ENCODE results near the gene SF3B5. TPM values are rescaled to one million over a fixed set of nuclear protein-coding genes. Genes with fewer than 3 reads are reported as not detected.
"Not testable (repeated sequence)": the region's sequence is repeated elsewhere in the genome, so short reads cannot be mapped to it uniquely, and the experiment has no call there.

Gene SF3B5
- total and polyA plus RNA-seq, 12 donors = 109 to 323 (median 174) TPM

- Histone ChIP-seq H3K27me3 (no peaks in the 10 kb centered on the region), H3K36me3 (replicated peaks in 1 of 2) (no peaks in the 10 kb centered on the region), H3K27ac (no peak overlapping the region), H3K4me3 (no peak overlapping the region), H3K4me1 (replicated peaks in 1 of 2) (no peaks in the 10 kb centered on the region), H3K9me3 (replicated peaks in 1 of 3) (no peaks in the 10 kb centered on the region)
- TF ChIP-seq POLR2A (IDR thresholded peaks at IDR 0.05) (no peak), CTCF (IDR thresholded peaks at IDR 0.05) (no peak)
- WGBS, 4 donors = 62 to 77% (median 70%) methylated on average over 2 of the region's 2 CpGs
- DNase-seq = no peak
- intact Hi-C loops (cut with DNase I) = no loop called here
Observed at GRCh38 chr6:144134737-144135136, 39.4 kb upstream of the SF3B5 start.

GRCh38 chr6:144134176-144134575 lies 38.8 kb upstream of the SF3B5 start:
- Histone ChIP-seq H3K27ac (no peak overlapping the region), H3K27me3 (no peaks in the 10 kb centered on the region), H3K4me3 (no peak overlapping the region), H3K36me3 (replicated peaks in 1 of 2) (no peaks in the 10 kb centered on the region), H3K4me1 (replicated peaks in 1 of 2) (no peaks in the 10 kb centered on the region), H3K9me3 (replicated peaks in 1 of 3) (no peaks in the 10 kb centered on the region)
- intact Hi-C loops (cut with DNase I) = no loop called here
- DNase-seq = no peak
- no peak for TF ChIP-seq CTCF (IDR thresholded peaks at IDR 0.05)
- no peak for TF ChIP-seq POLR2A (IDR thresholded peaks at IDR 0.05)
- 86 to 91% (median 88%) methylated on average over 2 of the region's 2 CpGs for WGBS, 4 donors

GRCh38 chr6:144133225-144133821 lies 38.0 kb upstream of the SF3B5 start:
- Histone ChIP-seq H3K9me3 (replicated peaks in 1 of 3) (no peaks in the 10 kb centered on the region), H3K4me1 (replicated peaks in 1 of 2) (no peaks in the 10 kb centered on the region), H3K4me3 (no peak overlapping the region), H3K27ac (no peak overlapping the region), H3K27me3 (no peaks in the 10 kb centered on the region), H3K36me3 (replicated peaks in 1 of 2) (no peaks in the 10 kb centered on the region)
- WGBS, 4 donors = 79 to 89% (median 84%) methylated on average over 5 of the region's 5 CpGs
- no peak for DNase-seq
- TF ChIP-seq POLR2A (IDR thresholded peaks at IDR 0.05) (no peak), CTCF (IDR thresholded peaks at IDR 0.05) (no peak)
- intact Hi-C loops (cut with DNase I) = no loop called here

- H3K9me3 ChIP-seq (replicated peaks in 1 of 3); H3K4me3 ChIP-seq; H3K4me1 ChIP-seq (replicated peaks in 1 of 2); intact Hi-C loops (cut with DNase I); H3K36me3 ChIP-seq (replicated peaks in 1 of 2); H3K27ac ChIP-seq; DNase-seq; H3K27me3 ChIP-seq: not testable (repeated sequence)
Observed at GRCh38 chr6:144132167-144132690, 36.9 kb upstream of the SF3B5 start.

- Histone ChIP-seq H3K36me3 (replicated peaks in 1 of 2) (no peaks in the 10 kb centered on the region), H3K9me3 (replicated peaks in 1 of 3) (no peaks in the 10 kb centered on the region), H3K4me1 (replicated peaks in 1 of 2) (no peaks in the 10 kb centered on the region), H3K27me3 (no peaks in the 10 kb centered on the region), H3K27ac (no peak overlapping the region), H3K4me3 (no peak overlapping the region)
- TF ChIP-seq POLR2A (IDR thresholded peaks at IDR 0.05) (no peak), CTCF (IDR thresholded peaks at IDR 0.05) (no peak)
- intact Hi-C loops (cut with DNase I) = no loop called here
- WGBS, 4 donors = 35 to 63% (median 51%) methylated on average over 1 of the region's 1 CpG
- DNase-seq = no peak
Observed at GRCh38 chr6:144131248-144131709, 35.9 kb upstream of the SF3B5 start.
